GM21717 (cell line): Measurements from ENCODE around the gene KIF21B.

Source experiments
- ATAC-seq: cut with Tn5 transposase; IDR thresholded peaks from one replicate; pipeline ENCODE4 v1.9.1; 2021; ENCODE audit warnings: mild to moderate bottlenecking, moderate library complexity; ENCODE audit not compliant: unreplicated experiment

KIF21B gene

DNA sequence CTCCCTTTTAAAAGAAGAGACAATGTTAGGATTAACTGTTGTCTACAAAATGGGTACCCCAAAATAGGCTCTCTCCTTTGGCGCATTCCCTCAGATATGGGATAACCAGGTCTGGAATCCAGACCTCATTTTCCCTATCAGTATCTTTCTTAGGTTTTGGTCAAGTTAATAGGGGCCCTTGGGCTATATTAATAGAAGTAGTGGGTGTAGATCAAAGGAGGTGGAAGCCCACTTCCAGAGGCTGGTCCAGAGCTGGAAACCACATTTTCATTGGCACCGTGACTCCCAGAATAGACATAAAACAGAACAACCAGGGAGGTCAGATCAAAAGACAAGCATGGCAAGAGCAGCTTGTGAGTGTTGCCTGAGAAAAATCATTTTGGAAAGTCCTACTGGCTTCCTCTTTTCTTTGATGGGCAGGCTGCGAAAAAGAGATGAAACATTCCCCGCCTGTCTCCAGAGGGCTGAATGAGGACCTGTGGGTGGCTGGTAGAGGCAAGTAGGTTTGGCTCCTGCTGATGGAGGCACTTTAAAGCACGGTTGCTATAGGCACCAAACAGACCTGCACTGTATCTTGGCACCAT lies 25.8 kb upstream of the KIF21B start:
- ATAC-seq, result no peak

DNA sequence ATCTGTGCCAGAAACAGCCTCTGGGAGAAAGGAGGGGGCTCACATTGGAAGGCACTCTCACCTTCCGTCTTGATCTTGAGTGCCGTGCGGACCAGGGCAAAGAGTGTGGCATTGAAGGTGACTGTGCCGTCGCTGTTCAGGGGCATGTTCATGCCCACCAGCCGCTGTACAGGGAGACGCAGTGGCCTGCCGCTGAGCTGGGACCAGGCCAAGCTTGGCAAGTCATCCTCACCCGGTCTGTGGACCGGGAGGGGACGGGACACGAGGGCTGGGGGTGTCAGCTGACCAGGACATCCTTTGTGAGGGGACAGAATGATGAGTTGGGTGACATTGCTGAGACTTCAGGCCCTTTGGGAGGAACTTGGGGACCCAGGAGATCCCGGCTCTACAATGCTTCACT lies 25.0 kb upstream of the KIF21B start:
- no peak for ATAC-seq

DNA sequence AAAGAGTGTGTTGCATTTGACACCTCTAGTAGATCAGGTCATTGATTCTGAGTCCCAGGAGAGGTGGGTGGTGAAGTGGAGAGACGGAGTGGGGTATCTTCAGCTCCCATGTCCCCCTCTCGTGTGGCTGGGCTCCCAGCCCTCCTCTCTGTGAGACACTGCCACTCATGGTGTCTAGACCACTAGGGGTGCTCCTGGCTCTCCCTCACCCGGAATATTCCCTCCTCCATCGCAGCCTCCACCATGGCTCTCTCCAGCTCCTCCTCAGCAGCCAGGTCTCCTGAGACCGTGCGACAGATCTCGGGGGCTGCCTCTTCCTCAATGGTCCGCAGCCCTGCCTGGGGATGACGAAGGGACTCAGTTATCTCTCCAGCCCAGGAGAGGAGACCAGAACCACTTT lies 20.6 kb upstream of the KIF21B start:
- ATAC-seq, result no peak

DNA sequence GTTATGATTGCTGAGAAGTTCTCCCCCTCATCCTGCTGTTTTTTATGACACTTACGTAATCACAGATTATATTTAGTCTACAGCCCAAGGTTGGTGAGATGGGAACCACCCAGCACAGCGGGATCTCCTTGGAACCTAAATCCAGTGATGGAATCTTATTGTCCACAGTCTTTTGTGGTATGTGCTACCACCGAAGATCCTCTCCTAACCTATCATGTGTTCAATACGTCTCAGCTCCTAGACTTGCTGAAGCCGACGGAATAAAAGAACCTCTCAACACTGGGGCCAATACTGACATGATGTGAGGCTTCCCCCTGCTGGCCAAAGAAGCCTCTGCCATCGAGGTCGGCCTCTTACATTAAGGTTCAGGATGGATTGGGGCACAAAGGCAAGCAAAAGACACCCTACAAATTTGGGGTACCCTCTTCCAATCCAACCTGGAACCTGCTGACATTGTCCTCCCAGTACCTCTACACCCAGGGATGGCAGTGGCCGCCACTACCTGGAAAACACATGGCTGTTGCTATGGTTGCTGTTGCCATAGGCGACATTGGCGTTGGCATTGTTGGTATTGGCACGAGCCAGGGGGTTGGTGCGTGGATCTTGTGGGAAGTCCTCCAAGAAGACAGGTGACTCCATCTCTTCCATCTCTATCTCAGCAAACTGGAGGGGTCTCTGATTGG lies 19.4 kb upstream of the KIF21B start:
- peak; percentile 61 for ATAC-seq

DNA sequence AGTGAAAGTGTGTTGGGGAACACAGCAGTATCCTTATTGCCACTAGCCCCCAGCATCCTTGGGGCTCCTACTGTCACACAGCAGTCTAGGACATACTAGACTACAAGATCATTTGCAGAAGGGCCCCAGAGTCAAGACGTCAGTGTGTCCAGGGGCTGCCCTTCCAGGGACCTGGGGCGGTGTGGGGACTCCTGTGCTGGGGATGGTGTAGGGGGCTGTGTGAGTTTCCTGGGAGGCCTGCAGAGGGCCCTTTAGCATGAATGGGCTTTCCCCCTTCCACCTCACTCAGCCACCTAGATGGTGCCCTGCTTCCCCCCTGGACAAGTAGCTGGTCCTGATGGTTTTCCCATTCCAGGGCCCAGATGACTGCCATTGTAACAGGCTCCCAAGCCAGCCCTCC lies 17.5 kb upstream of the KIF21B start:
- no peak for ATAC-seq

DNA sequence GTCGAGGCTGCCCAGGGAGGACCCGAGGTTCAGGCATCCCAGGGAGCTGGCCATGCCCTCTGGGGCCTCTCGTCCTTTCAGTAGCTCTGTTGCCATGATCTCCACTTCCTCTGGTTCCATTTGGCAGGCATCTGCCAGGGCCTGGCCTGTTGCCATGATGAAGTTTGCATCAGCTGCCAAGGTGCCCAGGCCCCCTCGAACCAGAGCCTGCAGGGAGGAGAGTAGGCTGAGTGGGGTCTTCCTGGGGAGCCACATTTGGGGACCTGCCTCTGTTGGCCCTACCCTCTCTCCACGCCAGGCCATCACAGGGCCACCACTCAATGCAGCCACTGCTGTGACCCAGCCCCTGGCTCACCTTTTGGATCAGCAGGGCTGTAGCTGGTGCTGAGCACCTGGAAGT lies 16.4 kb upstream of the KIF21B start:
- no peak for ATAC-seq

DNA sequence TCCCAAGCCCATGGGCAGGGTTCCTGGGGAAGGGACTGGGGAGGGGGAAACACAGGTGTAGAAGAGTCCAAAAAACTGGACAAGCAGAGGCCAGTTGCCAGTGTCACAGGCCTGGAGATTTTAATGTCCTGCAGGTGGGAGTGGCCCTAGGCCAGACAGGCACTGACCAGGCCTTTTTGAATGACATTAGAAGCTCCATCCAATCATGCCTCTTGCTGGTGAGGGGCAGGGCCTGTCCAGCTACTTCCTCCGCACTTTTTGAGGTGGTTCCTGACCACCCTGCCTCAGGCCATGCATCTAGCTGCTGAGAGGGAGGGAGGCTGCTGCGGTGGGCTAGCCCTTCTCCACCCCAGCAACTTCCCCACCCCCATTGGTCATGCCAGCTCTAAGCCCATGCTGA lies 15.9 kb upstream of the KIF21B start:
- no peak for ATAC-seq

DNA sequence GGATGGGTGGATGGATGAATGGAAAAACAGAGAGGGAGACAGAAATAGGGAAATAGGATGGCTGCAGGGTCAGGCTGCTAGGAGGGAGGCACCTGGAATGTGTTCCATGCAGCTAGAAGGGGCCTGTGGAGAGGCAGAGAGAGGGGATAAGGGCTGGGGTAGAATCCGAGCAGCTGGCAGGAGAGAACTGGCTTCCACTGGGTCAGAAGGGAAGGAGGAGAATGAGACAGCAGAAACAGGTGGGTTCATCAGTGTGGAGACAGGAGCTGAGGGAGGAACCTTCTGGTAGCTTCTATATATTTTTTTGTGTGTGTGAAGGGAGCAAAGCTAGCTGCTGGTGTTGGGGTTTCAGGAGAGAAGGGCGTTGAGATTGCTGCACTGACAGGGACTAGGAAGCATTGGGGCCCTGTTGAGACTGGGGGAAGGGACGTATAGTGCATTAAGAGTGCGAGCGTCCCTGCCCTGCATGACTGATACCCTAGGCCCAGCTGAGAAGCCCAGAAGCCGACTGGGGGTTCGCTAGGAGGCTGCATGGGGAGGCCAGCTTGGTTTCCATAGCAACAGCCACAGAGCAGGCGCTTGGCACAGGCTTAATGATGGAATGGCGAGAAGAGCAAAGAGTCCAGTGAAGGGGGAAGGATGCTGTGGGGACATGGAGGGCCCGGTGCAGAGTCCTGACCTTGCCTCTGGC lies 14.8 kb upstream of the KIF21B start:
- no peak for ATAC-seq

DNA sequence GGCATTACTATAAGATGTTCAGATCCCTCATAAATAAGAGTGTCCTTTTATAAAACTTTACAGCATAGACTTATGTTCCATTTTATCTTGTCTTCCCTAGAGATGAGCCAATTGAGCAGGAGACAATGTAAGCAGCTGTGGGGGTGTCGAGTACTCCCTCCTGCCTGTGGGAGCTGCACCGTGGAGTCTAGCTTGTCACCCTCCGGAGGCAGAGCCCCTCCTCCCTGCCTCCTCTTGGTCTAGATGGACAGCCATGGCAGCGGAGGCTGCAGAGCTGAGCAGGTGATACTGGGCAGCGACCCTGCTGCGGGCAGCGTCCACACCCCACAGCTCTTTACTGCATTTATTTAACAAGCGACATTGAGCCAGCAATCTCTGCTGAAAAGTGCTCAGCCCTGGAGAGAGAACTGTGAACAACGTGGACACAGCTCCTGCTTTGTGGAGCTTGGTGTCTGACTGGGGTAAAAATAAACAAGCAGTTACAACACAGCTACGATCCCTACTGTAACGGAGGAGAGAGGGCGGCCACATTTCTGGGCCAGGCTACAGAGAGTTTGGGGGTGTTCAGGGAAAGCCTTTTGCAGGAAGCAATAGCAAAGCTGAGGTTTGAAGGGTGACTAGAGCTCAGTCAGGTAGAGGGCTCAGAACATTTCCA lies 12.8 kb upstream of the KIF21B start:
- ATAC-seq, result no peak

DNA sequence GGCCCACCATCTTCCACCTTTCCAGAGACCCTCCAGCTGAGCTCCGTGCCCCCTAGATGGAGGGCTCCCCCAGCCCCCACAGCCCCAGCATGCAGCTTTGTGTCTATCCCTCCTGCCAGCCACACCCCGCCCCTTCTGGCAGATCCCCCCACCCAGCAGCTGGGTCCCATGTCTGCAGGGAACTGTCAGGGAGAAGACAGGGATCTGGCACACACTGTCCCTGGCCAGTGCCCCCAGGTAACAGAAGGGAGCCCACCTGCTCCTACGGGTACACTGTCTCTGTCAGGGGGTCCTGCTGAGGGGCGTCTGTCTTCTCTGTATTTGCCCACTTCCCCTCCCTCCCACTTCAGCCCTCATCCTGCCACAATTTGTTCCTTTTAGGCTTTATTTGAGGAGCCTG lies 11.2 kb upstream of the KIF21B start:
- ATAC-seq, result no peak

DNA sequence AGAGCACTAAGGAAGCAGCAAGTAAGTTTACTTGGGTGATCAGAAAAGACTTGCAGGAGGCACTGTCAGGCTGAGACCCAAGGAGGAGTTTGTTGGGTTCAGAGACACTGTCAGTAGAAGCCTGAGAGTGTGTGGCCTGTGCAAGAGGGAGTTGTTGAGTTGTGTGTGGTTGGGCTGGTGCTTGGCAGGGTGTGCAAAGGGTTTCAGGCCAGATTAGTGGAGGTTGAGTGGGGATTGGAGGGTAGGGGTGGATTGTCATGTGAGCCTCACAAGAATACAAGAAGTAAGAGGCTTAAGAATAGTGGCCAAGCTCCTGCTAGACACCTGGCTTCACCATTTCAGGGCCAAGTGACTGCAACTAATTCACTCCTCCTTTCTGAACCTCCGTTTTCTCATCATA lies 8.9 kb upstream of the KIF21B start:
- ATAC-seq, result no peak

DNA sequence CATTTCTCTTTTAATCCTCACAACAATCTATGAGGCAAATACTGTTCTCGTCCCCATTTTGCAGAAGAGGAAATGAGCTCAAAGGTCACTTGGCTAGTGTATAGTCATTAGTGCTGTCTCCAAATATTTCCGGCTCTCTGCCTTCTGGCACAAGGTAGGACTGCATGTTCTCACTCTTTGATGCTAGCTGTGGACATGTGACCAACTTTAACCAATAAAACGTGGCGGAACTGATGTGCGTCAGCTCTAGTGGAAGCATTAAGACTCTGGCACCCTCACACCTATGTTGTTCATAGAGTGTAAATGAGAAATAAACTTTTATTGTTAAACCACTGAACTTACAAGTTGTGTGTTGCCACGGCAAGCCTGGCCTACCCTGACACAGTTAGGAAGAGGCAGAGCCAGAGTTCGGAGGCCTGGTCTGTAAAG lies 5.0 kb upstream of the KIF21B start:
- no peak for ATAC-seq

DNA sequence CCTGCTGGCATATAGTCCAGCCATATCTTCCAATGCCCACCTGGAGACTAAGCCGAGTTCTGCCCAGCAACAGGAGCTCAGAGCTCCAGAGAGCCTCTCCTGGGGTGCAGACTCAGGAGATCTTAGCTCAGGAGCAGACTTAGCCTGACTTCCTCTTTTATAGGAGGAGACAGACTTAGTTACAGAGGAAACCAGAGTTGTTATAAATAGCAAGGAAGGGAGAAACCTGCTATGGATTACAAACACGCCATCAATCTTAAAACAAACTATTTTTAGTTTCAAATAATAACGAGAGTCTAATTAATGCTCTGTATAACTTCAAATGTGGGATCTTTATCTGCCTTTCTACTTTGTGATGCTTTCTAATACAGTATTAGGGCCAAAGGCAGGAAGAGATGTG lies 3.3 kb upstream of the KIF21B start:
- no peak for ATAC-seq

DNA sequence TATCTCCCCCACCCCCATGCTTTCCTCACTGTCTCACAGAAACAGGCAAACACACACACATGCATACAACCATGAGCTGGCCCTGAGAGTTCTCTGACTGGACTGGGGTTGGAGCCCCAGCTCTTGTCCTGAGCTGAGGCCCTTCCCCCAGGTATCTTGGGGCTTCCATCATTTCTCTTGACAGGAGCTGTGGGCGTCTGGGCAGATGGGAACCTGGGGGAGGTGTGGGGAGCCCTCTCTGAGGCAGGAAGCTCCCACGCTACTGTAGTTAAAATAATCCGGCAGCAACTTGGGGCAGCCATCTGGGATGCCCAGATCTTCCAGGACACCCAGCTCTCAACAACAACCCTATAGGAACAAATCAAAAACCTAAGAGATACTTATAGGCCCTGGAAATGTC lies 2.7 kb upstream of the KIF21B start:
- no peak for ATAC-seq

DNA sequence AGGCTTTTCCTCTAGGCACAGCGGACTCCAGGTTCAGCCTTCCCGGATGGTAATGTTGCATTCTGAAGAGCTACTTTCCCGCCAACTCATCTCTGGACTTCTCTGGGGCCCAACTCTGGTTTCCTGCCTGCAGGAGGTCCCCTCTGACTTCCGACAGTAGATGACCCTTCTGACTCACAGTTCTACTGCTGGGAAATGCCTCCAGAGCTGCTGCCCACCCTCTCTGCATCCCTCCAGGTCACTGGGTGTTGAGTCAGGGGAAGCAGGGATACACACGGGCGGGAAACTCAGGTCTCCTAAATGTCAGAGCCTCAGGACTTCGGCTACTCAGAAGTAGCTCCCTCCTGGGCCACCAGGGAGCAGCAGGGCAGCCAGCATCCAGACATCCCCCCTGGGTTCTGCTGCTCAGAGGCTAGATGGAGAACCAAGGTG lies 2.1 kb upstream of the KIF21B start:
- no peak for ATAC-seq

DNA sequence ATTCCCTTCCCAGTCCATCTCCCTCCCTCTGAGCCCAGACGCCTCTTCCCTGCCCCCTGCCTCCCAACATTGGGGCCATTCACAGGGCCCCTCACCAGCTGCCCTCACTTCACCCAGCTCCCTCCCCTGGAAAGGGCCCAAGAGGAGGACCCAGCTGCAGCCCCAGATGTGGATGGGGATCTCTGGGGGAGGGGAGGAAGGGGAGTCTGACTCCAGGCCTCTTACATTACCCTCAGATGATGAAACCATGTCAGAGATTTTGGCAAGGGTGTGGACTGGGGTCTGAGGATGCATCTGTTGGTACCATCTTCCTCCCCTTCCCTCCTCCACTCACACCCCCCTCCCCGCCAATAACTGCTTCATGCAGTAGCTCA lies 1.1 kb upstream of the KIF21B start:
- no peak for ATAC-seq

DNA sequence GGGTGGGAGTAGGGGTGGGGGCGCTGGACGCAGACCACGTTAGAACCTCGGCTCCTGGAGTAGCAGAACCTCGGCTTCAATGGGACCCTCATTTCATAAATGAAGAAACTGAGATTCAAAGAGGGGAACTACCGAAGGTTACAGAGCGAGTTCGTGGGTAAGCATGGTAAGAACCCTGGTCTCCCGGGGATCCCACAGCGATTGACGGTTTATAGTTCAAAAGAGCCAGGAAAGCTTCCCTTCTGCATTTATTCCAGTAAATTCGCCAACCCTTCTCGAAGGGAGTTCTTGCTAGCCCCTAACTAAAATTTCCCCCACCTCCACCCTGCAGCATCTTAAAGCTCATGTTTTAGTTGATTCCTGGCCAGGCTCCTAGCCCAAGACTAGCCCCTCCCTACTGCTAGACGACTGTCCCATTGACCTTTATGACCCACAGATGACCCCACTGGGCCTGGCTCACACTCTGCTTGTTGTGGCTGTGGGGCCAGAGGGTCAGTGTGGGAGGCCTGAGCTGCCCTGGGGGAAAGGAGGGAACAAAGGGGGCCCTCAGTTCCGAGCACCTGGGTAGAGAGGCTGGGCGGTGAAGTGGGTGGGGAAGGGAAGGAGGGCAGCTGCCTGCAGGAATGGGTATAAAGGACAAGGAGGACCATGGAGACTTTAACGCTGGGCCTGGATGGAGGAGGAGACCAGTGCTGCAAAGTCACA lies 558 bp upstream of the KIF21B start:
- no peak for ATAC-seq

DNA sequence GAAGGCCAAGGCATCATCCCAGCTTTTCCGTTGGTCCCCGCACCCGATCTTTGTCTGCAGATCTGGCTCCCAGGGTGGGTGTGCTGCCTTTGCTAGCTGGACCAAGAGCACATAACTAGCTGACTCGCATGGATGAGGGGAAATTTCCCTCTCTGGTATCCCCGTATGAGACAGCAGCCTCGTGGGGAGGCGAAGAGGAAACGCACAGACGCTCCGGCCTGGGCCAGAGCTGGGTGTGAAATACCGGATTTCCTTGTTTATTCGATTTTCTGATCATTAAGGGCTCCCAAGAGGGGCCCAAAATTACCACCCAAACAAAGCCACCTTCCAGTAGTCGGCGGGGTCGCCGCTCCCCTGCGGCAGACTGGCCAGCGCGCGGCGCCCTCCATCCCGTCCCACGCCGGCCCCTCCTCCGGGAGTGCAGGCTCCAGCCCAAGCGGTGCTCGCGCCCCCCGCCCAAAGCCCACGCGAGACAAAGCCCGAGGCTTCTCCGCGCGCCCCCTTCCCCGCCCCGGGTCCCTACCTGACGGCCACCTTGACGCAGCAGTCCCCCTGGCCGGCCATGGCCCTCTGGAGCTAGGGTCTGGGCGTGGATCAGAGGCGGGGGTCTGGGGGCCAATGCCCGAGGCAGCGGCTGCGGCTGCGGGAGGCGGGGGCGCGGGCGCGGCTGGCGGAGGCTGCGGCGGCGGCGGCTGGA lies 546 bp downstream of the KIF21B start:
- no peak for ATAC-seq

DNA sequence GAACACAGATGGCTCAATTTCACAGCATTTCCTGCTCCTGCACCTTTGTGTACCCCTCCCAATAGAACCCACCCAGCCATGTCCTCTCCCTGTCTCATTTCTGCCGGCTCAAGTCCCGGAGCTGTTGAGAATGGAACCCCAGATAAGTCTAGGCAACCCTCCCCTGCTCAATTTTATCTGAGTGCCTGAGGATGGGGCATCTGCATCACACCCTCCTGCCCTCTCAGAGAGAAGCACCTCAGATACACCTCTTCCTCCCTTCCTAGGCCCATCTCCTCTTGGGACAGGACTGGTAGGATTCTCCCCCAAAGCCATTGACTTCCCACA lies 1.1 kb downstream of the KIF21B start:
- ATAC-seq, result no peak

DNA sequence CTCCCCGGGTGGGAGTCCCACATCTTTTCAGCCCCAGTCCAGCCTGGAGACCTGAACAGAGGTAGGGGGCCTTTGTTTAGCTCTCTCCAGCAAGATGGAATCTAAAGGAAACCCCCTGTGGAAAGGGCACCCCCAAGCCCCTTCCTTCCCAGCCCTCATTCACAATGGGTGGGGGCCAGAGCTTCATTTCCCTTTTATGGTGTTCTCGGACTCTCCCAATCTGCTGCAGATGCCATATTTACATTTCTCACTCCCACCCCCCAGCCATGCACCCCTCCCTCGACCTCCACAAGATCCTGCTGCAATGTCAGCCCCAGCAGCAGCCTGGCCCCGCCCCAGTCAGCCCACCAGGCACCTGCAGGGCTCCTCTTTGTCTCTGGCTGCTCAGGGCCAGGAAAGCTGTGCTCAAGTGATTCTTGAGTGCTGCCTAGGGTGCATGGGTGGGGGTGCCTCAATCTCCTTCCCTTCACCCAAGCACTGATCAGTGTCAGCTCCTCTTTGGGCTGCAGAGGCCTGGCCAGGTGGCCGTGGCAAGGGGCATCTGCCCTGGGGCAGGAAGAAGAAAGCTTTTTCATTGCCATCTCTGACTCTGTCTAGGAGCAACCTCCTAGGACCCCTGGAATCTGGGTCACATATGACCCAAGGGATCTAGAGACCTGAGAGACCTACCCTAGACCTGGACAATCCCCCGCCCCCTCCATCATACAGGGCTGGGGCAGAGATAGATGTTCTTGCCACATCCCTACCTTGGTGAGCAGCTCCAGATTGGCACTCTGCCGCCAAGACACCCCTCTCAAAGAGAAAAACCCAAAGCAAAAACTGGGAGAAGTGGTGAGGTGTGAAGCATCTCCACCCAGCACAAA lies 1.7 kb downstream of the KIF21B start:
- no peak for ATAC-seq
